Testis (tissue), 2 donors: ENCODE results near the gene ZNF689.

Source experiments
- POLR2A ChIP-seq: fragments of 450-650 bp; IDR thresholded peaks from one replicate; pipeline ENCODE4 v1.6.1; 2017; ENCODE audit warnings: antibody characterized with exemption, mild to moderate bottlenecking, moderate library complexity
- TF ChIP-seq, protein P1 (sequence below), 3 experiments: fragments of 450-650 bp in 2 of 3; fragments of 200-600 bp in 1 of 3; sonication (generic) in 1 of 3; IDR thresholded peaks; one replicate each; pipeline ENCODE4 v1.5.1; 2016 to 2019; ENCODE audit warnings: antibody characterized with exemption in 3 of 3, mild to moderate bottlenecking in 2 of 3, moderate library complexity in 1 of 3

DNA sequence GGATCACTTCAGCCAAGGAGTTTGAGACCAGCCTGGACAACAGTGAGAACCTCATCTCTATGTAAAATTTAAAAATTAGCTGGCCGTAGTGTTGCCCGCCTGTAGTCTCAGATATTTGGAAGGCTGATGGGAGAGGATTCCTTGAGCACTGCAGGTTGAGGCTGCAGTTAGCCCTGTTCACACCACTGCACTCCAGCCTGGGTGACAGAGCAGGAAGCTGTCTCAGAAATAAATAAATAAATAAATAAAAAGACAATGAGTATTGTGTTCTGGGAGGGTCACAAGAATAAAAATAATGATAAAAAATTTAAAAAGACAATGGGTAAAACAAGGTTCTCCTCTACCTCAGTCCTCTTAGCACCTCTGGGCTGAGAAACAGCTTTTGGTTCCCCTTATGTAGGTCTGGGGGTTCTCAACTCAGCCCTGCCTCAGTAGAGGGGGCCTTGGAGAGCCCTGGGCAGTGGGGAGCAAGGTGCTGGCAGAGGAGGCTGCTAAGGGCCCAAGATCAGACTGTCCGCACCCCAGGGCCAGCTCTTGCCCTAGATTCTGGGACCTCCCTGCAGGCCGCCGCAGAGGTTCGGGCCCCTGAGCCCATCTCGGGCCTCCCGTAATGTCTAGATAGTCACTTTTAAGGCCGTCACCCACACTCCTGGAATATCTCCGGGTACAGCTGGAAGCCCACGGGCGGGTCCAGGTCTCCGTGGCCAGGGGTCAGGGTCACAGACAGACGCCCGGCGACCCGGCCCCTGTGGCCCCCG is 55.5 kb downstream of the ZNF689 start:
- TF ChIP-seq, protein P1, sequence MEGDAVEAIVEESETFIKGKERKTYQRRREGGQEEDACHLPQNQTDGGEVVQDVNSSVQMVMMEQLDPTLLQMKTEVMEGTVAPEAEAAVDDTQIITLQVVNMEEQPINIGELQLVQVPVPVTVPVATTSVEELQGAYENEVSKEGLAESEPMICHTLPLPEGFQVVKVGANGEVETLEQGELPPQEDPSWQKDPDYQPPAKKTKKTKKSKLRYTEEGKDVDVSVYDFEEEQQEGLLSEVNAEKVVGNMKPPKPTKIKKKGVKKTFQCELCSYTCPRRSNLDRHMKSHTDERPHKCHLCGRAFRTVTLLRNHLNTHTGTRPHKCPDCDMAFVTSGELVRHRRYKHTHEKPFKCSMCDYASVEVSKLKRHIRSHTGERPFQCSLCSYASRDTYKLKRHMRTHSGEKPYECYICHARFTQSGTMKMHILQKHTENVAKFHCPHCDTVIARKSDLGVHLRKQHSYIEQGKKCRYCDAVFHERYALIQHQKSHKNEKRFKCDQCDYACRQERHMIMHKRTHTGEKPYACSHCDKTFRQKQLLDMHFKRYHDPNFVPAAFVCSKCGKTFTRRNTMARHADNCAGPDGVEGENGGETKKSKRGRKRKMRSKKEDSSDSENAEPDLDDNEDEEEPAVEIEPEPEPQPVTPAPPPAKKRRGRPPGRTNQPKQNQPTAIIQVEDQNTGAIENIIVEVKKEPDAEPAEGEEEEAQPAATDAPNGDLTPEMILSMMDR (IDR thresholded peaks at IDR 0.05): no peak
- TF ChIP-seq POLR2A: no peak
